Colonic mucosa (tissue), 4 donors: ENCODE data around the gene TMC5. TPM values are rescaled to one million over a fixed set of nuclear protein-coding genes. Genes with fewer than 3 reads are reported as not detected.

Experiments
- DNase-seq: peaks from one replicate; pipeline ENCODE4 v3.0.0-alpha.2; 2020
- H3K27ac ChIP-seq: fragments of 200-600 bp; one replicate; pipeline ENCODE4 v1.8.0; 2021
- H3K27me3 ChIP-seq: fragments of 200-600 bp; one replicate; pipeline ENCODE4 v1.8.0; 2021
- H3K36me3 ChIP-seq: fragments of 200-600 bp; one replicate; pipeline ENCODE4 v1.8.0; 2021
- H3K4me1 ChIP-seq: fragments of 200-600 bp; one replicate; pipeline ENCODE4 v1.8.0; 2021; ENCODE audit warnings: mild to moderate bottlenecking
- H3K4me3 ChIP-seq: fragments of 200-600 bp; one replicate; pipeline ENCODE4 v1.8.0; 2021
- H3K9ac ChIP-seq, 2 donors: one replicate each; pipeline ENCODE4 v1.7.0; 2013; ENCODE audit warnings: control low read depth in 2 of 2, low read depth in 2 of 2, low read length in 2 of 2
- H3K9me3 ChIP-seq: fragments of 200-600 bp; one replicate; pipeline ENCODE4 v1.8.0; 2021
- CTCF ChIP-seq: fragments of 200-600 bp; IDR thresholded peaks from one replicate; pipeline ENCODE4 v1.8.0; 2022; ENCODE audit warnings: antibody characterized with exemption, mild to moderate bottlenecking
- intact Hi-C: fragments of 100-400 bp; cut with DNase I; formaldehyde crosslinking; loops from one replicate; pipeline ENCODE4 v1.14.1; 2022
- total RNA-seq, 2 donors: library from RNA; stranded (reverse); fragmentation: NEBNext Ultra II Directional in 1 of 2; extraction: Animal tissue kit (Norgen Biotek cat#: 25700) in 1 of 2; gene quantifications; one replicate each; pipeline ENCODE4 v1.2.1, GENCODE V29; 2021
- donor health status: healthy.
- donor health status: DM: no; HTN: no; CAD: no.
- donor health status: DM: no; HTN: no; CAD: no.

TMC5 gene
- total RNA-seq, 2 donors from 2014 or later, result 54.5 to 113 TPM

GRCh38 chr16:19548144-19548543, 130.5 kb downstream of the TMC5 start:
- Histone ChIP-seq H3K4me3 (no peak overlapping the region), H3K9ac (no peak overlapping the region), H3K36me3 (no peaks in the 10 kb centered on the region), H3K27me3 (no peaks in the 10 kb centered on the region), H3K27ac (no peak overlapping the region), H3K4me1 (no peaks in the 10 kb centered on the region), H3K9me3 (no peaks in the 10 kb centered on the region)
- intact Hi-C loops, result no loop called here
- no peak for TF ChIP-seq CTCF
- no peak for DNase-seq

Other genes starting within 250 kb of the TMC5 start
- gene SYT17, start 249.6 kb upstream of the TMC5 start, total RNA-seq, result 1 to 10 TPM; 5.1 to 5.5 TPM
- not detected for gene CLEC19A, start 132.2 kb upstream of the TMC5 start, total RNA-seq
- 100 to 1,000 TPM in 1 of 2 donors, 10 to 100 TPM in 1; 81.6 to 128 TPM for gene GDE1, start 104.2 kb downstream of the TMC5 start, total RNA-seq
- 10 to 100 TPM in 1 of 2 donors, 1 to 10 TPM in 1; 8.2 to 11.1 TPM for gene CCP110, start 106.1 kb downstream of the TMC5 start, total RNA-seq
- gene VPS35L, start 137.8 kb downstream of the TMC5 start, total RNA-seq, result 10 to 100 TPM; 38.0 to 43.7 TPM